Measurements from ENCODE around the gene CSF3.

- TF ChIP-seq, protein P1, sequence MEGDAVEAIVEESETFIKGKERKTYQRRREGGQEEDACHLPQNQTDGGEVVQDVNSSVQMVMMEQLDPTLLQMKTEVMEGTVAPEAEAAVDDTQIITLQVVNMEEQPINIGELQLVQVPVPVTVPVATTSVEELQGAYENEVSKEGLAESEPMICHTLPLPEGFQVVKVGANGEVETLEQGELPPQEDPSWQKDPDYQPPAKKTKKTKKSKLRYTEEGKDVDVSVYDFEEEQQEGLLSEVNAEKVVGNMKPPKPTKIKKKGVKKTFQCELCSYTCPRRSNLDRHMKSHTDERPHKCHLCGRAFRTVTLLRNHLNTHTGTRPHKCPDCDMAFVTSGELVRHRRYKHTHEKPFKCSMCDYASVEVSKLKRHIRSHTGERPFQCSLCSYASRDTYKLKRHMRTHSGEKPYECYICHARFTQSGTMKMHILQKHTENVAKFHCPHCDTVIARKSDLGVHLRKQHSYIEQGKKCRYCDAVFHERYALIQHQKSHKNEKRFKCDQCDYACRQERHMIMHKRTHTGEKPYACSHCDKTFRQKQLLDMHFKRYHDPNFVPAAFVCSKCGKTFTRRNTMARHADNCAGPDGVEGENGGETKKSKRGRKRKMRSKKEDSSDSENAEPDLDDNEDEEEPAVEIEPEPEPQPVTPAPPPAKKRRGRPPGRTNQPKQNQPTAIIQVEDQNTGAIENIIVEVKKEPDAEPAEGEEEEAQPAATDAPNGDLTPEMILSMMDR (IDR thresholded peaks at IDR 0.05 in 8 of 11, conservative IDR thresholded peaks at IDR 0.05 in 3 of 11), result no peak
- no peak for TF ChIP-seq POLR2AphosphoS5 (IDR thresholded peaks at IDR 0.05)
Observed at GRCh38 chr17:39968761-39969160, 46.5 kb upstream of the CSF3 start.
